Urothelium cell line (cell line): ENCODE measurements around the gene NET1.
"Not testable (repeated sequence)": the region's sequence is repeated elsewhere in the genome, so short reads cannot be mapped to it uniquely, and the experiment has no call there.

Experiments
- DNase-seq: peaks from one replicate; pipeline ENCODE4 v3.0.0; 2011; ENCODE audit warnings: low spot score, mixed read lengths
- FAIRE-seq: peaks from 2 replicates; lab custom pipeline; 2011; peaks lifted over from hg19 to GRCh38; lab: Jason Lieb, UNC

Gene NET1

GRCh38 chr10:5396556-5397300, 15.6 kb upstream of the NET1 start:
- FAIRE-seq (no peak), DNase-seq (no peak)

GRCh38 chr10:5399332-5399731, 13.0 kb upstream of the NET1 start:
- DNase-seq (no peak), FAIRE-seq (no peak)

- no peak for FAIRE-seq
- DNase-seq, result no peak
These were observed 11.7 kb upstream of the NET1 start for GRCh38 chr10:5400468-5401240.

- no peak for DNase-seq
- FAIRE-seq, result no peak
These were observed 9.6 kb upstream of the NET1 start for GRCh38 chr10:5402798-5403197.

GRCh38 chr10:5404208-5405041, 7.9 kb upstream of the NET1 start, which contains the start of gene TUBAL3:
Gene TUBAL3, minus strand, starts transcription at chr10:5404828. Its CDS starts 36 bp downstream, at chr10:5404792.
- FAIRE-seq (no peak), DNase-seq (no peak)

- FAIRE-seq, result no peak
- no peak for DNase-seq
These were observed 5.4 kb upstream of the NET1 start for GRCh38 chr10:5406918-5407317.

- DNase-seq, FAIRE-seq: not testable (repeated sequence)
These were observed 1.6 kb upstream of the NET1 start for GRCh38 chr10:5410787-5411186.

GRCh38 chr10:5411941-5412276, 448 bp upstream of the NET1 start:
- FAIRE-seq (no peak), DNase-seq (peak; percentile 10)

- DNase-seq (peak; percentile 40), FAIRE-seq (no peak)
These were observed 918 bp downstream of the NET1 start for GRCh38 chr10:5413012-5413938.

- FAIRE-seq, result no peak
- DNase-seq, result no peak
These were observed 4.6 kb downstream of the NET1 start for GRCh38 chr10:5416981-5417380.

GRCh38 chr10:5418584-5418983, 6.2 kb downstream of the NET1 start:
- FAIRE-seq, result no peak

GRCh38 chr10:5419466-5420094, 7.2 kb downstream of the NET1 start:
- FAIRE-seq (no peak), DNase-seq (no peak)

More at GRCh38 chr10:5418584-5418983, 6.2 kb downstream of the NET1 start:
- no peak for DNase-seq

GRCh38 chr10:5423771-5424170, 11.4 kb downstream of the NET1 start:
- DNase-seq (no peak), FAIRE-seq (no peak)

- no peak for DNase-seq
- no peak for FAIRE-seq
These were observed 12.4 kb downstream of the NET1 start for GRCh38 chr10:5424751-5425150.

- FAIRE-seq (no peak), DNase-seq (no peak)
These were observed 15.8 kb downstream of the NET1 start for GRCh38 chr10:5428133-5428532.

- no peak for FAIRE-seq
- DNase-seq, result no peak
These were observed 20.8 kb downstream of the NET1 start for GRCh38 chr10:5433182-5433581.

- peak; percentile 36 for DNase-seq
- no peak for FAIRE-seq
These were observed 21.8 kb downstream of the NET1 start for GRCh38 chr10:5434017-5434753.

- FAIRE-seq (no peak), DNase-seq (no peak)
These were observed 23.0 kb downstream of the NET1 start for GRCh38 chr10:5435328-5435727.

- FAIRE-seq (no peak), DNase-seq (no peak)
These were observed 27.8 kb downstream of the NET1 start for GRCh38 chr10:5440206-5440605.
